Subcutaneous adipose tissue (tissue), 4 donors: ENCODE data around the gene THBS2. TPM values are rescaled to one million over a fixed set of nuclear protein-coding genes. Genes with fewer than 3 reads are reported as not detected.

ENCODE experiments used
- CTCF ChIP-seq: fragments of 450-650 bp; IDR thresholded peaks from one replicate; pipeline ENCODE4 v1.5.1; 2016; ENCODE audit warnings: low read depth, mild to moderate bottlenecking, control low read depth, antibody characterized with exemption, moderate library complexity
- total RNA-seq, 4 donors: library from RNA; depleted of rRNA; stranded (reverse); fragments of >200 nt; gene quantifications; one replicate each; pipeline ENCODE4 v1.1.0, GENCODE V29; 2016

Gene THBS2
- 10 to 100 TPM; 43.5 to 97.0 (median 89.0) TPM for total RNA-seq

- TF ChIP-seq CTCF = no peak
These were observed at the start of gene THBS2 for GRCh38 chr6:169253337-169254238. Gene THBS2 (minus strand): TSS chr6:169253846. CDS start chr6:169250784, 3,062 bp downstream.

DNA sequence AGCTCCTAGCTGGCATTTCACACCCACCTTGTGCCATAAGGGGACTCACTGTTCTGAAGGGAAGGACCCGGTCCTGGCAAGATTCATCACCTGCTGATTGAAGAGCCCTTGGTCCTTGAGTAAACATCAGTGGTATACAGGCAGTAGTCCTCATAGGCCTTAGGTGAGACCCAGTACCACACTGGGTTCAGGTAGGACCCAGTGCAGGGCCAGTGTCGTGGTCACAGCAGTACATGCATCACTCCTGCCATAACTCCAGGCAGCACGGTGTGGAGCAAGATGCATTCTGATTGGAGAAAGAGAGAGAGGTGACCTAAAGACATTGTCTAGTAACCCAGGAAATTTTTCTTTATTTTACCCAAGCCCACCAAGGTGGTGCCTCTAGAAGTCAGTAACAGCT, 49.1 kb upstream of the THBS2 start:
- TF ChIP-seq CTCF = no peak

DNA sequence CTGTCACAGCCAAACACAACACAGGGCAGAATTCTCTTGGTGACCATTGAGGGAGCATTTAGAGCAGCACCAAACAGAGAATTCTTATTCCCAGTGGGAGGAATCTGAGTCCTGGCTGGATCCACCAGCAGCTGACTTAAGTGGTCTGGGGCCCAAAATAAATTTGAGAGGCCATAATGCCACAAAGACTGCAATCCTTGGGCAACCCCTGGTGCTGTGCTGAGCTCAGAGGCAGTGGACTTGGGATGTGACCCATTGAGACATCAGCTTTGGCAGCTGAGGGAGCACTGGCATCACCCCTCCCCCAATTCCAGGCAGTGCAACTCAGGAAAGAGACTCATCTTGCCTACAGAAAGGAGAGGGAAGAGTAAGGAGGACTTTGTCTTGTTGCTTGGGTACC, 48.6 kb upstream of the THBS2 start:
- no peak for TF ChIP-seq CTCF

GRCh38 chr6:169300916-169301315, 47.3 kb upstream of the THBS2 start:
- TF ChIP-seq CTCF = no peak

- no peak for TF ChIP-seq CTCF
These were observed 43.0 kb upstream of the THBS2 start for GRCh38 chr6:169296622-169297021.

DNA sequence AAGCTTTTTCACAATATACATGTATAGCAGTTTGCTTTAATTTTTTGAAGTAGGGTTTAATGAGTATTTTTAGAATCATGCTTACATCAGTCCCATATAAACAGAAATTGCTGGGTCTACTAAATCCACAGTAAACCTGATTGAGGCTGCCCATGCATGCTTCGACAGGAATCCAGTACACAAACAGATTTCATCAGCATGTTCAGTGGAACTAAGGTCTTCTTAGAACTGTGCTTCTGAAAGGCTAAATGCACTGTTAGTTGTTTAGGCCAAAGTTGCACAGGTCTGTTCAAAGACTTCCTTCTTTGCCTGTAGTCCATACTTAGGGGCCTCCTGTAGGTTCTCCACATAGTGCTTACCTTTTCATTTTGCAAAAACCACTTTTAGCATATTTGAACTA, 42.5 kb upstream of the THBS2 start:
- TF ChIP-seq CTCF = no peak

DNA sequence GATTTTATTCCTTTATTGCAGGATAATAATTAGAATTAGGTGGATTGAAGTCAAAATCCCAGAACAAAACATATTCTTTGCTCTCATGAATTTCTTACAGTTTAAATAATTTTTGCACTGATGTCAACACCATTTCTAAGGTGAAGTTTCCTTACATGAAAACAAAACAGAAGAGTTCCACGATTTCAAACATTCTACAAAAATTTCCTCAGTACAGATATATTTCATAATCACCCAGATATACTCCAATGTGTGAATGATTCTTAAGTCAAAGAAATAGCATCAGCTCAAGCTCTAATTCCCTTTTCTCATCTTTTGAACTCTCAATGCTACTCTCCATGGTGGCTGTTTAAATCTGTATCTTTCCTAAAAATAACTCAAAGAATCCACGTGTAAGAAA, 39.5 kb upstream of the THBS2 start:
- no peak for TF ChIP-seq CTCF
